IPS-NIHi11 (cell line): ENCODE data around the gene HCST.
"Not testable (repeated sequence)": the region's sequence is repeated elsewhere in the genome, so short reads cannot be mapped to it uniquely, and the experiment has no call there.

Source experiments
- DNase-seq: peaks from one replicate; pipeline ENCODE4 v3.0.0; 2012; ENCODE audit warnings: mixed read lengths, low spot score

HCST gene

GRCh38 chr19:35879770-35880317, 22.5 kb upstream of the HCST start:
- DNase-seq = peak; percentile 96

DNA sequence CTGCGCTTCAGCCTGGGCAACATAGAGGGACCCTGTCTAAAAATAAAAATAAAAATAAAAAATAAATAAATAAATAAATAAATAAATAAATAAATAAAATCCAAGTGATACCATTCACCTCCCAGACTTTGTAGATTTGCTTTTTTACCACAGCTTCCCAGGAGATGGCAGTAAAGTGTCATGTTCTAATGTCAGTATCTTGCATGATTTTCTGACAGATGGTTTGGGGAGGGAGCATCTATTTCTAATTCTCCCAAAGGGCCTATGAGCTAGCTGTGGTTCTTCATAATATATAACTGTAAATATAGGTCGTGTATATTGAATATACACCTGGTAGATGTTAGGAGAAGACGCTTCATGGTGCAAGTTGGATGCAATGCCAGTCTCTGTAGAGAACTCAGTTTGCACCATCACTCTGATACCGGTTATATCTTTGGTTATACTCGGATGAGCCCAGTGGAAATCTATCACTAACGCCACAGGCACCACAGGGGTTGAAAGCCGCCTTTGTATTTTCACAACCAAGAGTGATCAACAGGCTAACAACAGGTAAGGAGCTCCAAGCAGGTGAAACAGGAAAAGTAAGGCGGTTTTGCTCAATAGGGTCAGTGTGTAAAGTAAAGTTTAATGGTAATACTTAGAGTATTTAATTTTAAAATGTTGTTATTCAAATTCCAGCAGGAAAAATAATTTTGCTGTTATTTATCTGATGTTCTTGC, 20.1 kb upstream of the HCST start:
- peak; percentile 46 for DNase-seq

DNA sequence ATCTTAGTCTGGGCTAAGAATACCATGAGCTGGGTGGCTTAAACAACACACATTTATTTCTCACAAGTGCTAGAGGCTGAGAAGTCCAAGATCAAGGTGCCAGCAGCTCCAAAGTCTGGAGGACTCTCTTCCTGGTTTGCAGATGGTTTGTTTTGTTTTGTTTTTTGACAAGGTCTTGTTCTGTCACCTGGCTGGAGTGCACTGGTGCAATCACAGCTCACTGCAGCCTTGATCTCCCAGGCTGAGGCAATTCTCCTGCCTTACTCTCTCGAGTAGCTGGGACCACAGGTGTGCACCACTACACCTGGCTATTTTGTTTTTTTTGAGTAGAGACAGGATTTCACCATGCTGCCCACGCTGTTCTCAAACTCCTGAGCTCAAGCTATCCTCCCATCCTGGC, 18.4 kb upstream of the HCST start:
- no peak for DNase-seq

- DNase-seq = no peak
Observed at GRCh38 chr19:35885225-35885738, 17.0 kb upstream of the HCST start.

GRCh38 chr19:35885904-35886303, 16.4 kb upstream of the HCST start:
- no peak for DNase-seq

- no peak for DNase-seq
Observed at GRCh38 chr19:35887197-35887596, 15.1 kb upstream of the HCST start.

DNA sequence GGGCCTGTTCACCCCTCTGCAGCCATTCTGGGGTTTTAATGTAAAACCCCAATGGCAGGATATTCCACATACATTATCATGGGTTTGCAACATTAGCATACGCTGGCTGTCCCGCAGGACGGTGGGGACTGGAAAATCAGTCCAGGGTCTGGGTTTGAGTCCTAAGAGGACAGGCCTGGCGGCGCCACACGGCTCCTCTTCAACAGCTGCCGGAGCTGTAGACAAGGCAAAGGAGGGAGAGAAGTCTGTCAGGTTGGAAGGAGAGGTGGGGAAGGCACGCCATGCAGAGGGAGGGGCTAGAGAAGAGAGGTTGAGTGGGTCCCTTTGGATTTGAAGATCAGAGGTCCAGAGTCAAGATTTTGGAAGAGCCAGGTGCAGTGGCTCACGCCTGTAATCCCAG, 13.9 kb upstream of the HCST start:
- no peak for DNase-seq

DNA sequence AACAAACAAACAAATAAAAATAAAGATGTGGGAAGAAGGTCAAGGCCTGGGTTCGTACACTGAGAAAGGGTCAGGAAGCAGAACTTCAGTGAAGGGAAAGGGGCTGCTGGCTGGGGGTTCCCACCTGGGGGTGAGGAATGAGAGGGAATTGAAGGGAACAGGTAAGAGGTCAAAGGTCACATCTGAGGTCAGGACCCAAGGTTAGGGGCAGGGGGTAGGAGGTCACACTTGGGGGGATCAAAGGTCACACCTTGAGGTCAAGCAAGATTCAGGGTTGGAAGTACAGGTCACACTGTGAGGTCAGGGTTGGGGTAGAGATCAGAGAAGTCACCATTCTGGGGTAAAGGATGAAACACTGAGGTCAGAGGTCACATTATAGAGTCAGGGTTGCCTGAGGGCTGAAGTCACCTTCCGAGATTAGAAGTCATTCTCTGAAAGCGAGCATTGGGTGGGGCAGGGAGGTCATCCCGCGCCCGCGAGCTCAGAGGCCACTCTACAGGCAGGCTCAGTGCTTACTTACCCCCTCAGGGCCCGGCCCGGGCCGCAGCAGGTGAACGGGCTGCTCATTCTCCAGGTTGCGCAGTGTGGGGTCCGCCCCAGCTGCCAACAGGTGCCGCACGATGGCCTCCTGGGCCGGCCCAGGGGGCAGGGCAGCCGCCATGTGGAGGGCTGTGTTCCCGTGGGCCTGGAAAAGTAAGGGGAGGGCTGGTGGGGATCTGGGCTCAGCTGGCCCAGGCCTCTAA, 12.8 kb upstream of the HCST start:
- DNase-seq = no peak

- no peak for DNase-seq
Observed at GRCh38 chr19:35890113-35890650, 12.1 kb upstream of the HCST start.

GRCh38 chr19:35891819-35892218, 10.5 kb upstream of the HCST start:
- DNase-seq = not testable (repeated sequence)

GRCh38 chr19:35894342-35894741, 8.0 kb upstream of the HCST start:
- no peak for DNase-seq

DNA sequence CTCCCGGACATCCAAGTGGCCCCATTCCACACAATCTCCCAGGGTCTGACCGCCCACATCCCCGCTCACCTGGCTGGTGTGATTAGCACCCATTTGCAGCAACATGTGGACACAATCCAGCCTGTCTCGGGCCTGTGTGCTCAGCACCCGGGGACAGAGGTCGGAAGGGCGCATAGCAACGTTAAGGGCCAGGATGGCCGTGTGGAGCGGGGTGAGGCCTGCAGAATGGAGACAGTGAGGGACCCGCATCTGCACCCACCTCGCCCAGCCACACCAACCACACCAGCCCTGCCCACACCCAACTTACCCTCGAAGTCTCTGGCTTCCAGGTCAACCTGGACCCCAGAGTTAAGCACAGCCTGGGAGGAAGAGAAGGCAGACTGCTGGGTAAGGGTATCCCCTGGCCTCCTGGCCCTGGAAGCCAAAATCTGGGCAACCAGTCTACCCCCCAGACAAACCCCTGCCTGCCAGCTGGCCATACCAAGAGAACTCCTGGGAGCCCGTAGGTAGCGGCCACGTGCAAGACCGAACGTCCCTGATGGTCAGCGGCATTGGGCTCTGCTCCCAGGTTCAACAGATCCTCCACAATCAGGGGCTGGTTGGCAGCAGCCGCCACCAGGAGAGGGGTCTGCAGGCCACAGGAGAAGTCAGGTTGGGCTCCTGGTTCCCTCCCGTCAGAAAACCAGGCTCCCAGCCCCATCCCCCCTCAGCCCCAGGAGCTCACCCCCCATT, 6.3 kb upstream of the HCST start:
- no peak for DNase-seq

- DNase-seq = no peak
Observed at GRCh38 chr19:35896643-35897040, 5.7 kb upstream of the HCST start.

DNA sequence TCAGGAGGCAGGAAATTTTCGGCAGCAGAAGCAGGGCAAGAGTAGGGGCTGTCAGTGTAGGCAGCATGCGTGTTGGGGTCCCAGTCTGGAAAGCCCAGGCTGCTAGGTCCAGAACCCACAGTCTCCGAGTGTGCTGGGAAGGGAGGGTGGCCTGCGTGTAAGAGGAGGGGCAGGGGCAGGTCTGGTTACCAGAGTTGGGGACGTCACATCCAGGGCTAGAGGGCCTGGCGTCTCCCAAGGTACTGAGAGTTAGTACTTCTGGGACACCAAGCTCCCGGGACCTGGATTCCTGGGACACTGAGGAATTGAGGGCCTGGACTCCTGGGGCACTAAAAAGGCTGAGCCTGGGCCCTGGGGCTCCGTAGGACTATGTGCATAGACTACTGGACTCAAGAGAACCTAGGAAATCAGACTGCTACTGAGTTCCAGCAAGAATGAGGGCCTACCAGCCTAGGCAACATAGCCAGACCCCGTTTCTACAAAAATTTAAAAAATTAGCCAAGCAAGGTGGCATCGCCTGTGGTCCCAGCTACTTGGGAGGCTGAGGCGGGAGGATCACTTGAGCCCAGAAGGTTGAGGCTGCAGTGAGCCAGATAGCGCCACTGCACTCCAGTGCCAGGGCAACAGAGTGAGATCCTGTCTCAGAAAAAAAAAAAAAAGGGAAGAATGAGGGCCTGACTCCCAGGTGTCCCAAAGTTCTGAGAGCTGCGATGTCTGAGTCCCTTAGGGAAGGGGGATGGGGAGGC, 4.5 kb upstream of the HCST start:
- DNase-seq = no peak

GRCh38 chr19:35898499-35898809, 3.9 kb upstream of the HCST start:
- peak; percentile 49 for DNase-seq

GRCh38 chr19:35899547-35900214, 2.6 kb upstream of the HCST start:
- DNase-seq = peak; percentile 85

DNA sequence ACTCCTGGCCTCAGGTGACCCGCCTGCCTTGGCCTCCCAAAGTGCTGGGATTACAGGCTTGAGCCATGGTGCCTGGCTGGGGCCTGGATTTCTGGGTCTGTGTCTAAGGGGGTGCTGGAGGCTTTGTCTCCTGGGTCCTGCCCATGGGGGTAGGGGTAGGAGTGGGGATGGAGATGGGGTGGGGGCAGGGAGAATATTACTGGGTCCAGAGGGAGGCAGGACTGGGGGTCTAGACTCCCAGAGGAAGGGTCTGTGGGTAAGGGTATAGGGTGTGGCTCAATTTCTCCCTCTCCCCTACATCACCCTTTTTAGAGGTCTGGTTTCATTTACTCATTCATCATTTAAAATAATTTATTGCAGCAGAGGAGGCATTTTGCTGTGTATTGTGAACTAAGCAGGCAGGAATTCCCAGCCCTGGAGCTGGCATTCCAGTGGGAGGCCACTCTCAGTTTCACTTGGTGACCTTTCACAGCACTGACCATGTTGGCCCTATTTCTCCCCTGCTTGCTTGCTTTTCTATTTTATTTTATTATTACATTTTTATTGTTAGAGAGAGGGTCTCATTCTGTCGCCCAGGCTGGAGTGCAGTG, 1.2 kb upstream of the HCST start:
- no peak for DNase-seq

- no peak for DNase-seq
Observed at GRCh38 chr19:35902870-35903475, 644 bp downstream of the HCST start.

GRCh38 chr19:35903550-35904179, 1.3 kb downstream of the HCST start:
- peak; percentile 76 for DNase-seq
